ACC112 (cell line): ENCODE results near the gene IFT81.

Experiments
- H2AFZ ChIP-seq: fragments of 200-600 bp; sonication (generic); one replicate; pipeline ENCODE4 v1.6.0; 2017; ENCODE audit warnings: antibody characterized with exemption, low read length; ENCODE audit not compliant: unreplicated experiment
- H3K27ac ChIP-seq: fragments of 200-600 bp; sonication (generic); 2 replicates; pipeline ENCODE4 v1.5.1; 2014; ENCODE audit warnings: low read depth, mild to moderate bottlenecking, antibody characterized with exemption, low read length, moderate library complexity
- H3K27me3 ChIP-seq: fragments of 200-600 bp; sonication (generic); 2 replicates; pipeline ENCODE4 v1.6.1; 2014; ENCODE audit warnings: mild to moderate bottlenecking, antibody characterized with exemption, low read length, moderate library complexity, mixed read lengths; ENCODE audit not compliant: insufficient read depth
- H3K36me3 ChIP-seq: fragments of 200-600 bp; sonication (generic); 2 replicates; pipeline ENCODE4 v1.6.1; 2016; ENCODE audit warnings: mild to moderate bottlenecking, antibody characterized with exemption, low read length, moderate library complexity, mixed read lengths; ENCODE audit not compliant: insufficient read depth
- H3K4me1 ChIP-seq: fragments of 200-600 bp; sonication (generic); one replicate; pipeline ENCODE4 v1.6.1; 2016; ENCODE audit warnings: low read length, mixed read lengths; ENCODE audit not compliant: insufficient read depth, unreplicated experiment, control insufficient read depth
- H3K4me3 ChIP-seq: fragments of 200-600 bp; sonication (generic); 2 replicates; pipeline ENCODE4 v1.5.1; 2014; ENCODE audit warnings: mild to moderate bottlenecking, low read depth, low read length
- H3K79me2 ChIP-seq: fragments of 200-600 bp; sonication (generic); one replicate; pipeline ENCODE4 v1.6.0; 2016; ENCODE audit warnings: low read length; ENCODE audit not compliant: control insufficient read depth, unreplicated experiment, insufficient read depth

The IFT81 gene

GRCh38 chr12:110123919-110124268 is 263 bp upstream of the IFT81 start:
- Histone ChIP-seq H3K36me3 (no peaks in the 10 kb centered on the region), H3K4me3 (peak overlapping the region; percentile 64), H3K27ac (no peak overlapping the region), H3K27me3 (no peaks in the 10 kb centered on the region), H2AFZ (peak overlapping the region; percentile 55), H3K79me2 (peaks cover 5% of the 10 kb centered on the region), H3K4me1 (peaks cover 9% of the 10 kb centered on the region)

- Histone ChIP-seq H3K4me1 (peaks cover 9% of the 10 kb centered on the region), H3K79me2 (peaks cover 5% of the 10 kb centered on the region), H2AFZ (no peak overlapping the region), H3K4me3 (no peak overlapping the region), H3K27ac (no peak overlapping the region), H3K36me3 (no peaks in the 10 kb centered on the region), H3K27me3 (no peaks in the 10 kb centered on the region)
These were observed 2.4 kb downstream of the IFT81 start for GRCh38 chr12:110126557-110126956.

GRCh38 chr12:110134691-110135411 is 10.7 kb downstream of the IFT81 start:
- Histone ChIP-seq H3K4me1 (peaks cover 13% of the 10 kb centered on the region), H3K27ac (peak overlapping the region; percentile 15), H3K4me3 (no peak overlapping the region), H2AFZ (no peak overlapping the region), H3K79me2 (no peaks in the 10 kb centered on the region), H3K36me3 (peaks cover 3% of the 10 kb centered on the region; the same call in 1 of the 2 replicates), H3K27me3 (no peaks in the 10 kb centered on the region)

DNA sequence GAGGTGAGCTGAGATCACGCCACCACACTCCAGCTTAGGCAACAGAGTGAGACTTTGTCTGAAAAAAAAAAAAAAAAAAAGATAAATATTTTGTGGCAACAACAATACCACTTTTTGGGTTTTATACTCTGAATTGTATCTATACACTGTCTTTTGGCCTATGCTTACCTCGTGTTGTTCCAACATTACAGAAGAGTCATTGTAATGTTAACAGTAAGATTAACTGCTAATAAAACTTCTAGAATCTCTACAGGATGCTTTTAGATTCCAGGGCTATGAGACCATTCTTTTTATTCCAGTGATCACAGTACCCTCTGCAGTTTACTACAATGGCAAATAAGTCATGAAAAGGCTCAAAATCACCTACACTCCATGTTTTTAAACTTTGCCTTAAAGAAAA is 11.6 kb downstream of the IFT81 start:
- no peaks in the 10 kb centered on the region for H3K79me2 ChIP-seq
- H3K36me3 ChIP-seq, result peaks cover 3% of the 10 kb centered on the region; the same call in 1 of the 2 replicates
- H3K27me3 ChIP-seq, result no peaks in the 10 kb centered on the region
- peak overlapping the region; percentile 15; the same call in 1 of the 2 replicates for H3K27ac ChIP-seq
- no peak overlapping the region for H3K4me3 ChIP-seq
- H2AFZ ChIP-seq, result no peak overlapping the region
- H3K4me1 ChIP-seq, result peaks cover 13% of the 10 kb centered on the region

DNA sequence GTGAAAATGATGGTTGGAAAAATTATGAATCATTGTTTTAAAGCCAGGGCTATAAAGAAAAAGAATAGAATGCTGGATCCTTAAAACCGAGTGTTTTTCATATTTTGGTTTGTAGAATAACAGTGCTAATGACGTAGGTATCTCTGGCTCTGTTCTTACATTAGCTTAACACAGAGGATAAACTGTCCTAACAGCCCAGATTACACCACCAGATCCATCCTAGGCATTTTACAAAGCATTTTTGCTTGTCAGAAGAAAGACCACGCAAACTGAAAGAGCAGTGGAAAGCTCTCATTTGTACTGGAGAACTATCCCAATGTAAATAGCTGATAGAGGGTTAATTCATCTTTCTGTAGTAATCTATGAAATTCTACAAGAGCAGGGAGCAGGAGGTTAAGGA is 13.6 kb downstream of the IFT81 start:
- no peaks in the 10 kb centered on the region for H3K27me3 ChIP-seq
- no peak overlapping the region for H3K27ac ChIP-seq
- H3K36me3 ChIP-seq, result peaks cover 3% of the 10 kb centered on the region; the same call in 1 of the 2 replicates
- no peak overlapping the region for H3K4me3 ChIP-seq
- no peak overlapping the region for H2AFZ ChIP-seq
- peaks cover 13% of the 10 kb centered on the region for H3K4me1 ChIP-seq
- H3K79me2 ChIP-seq, result no peaks in the 10 kb centered on the region

- no peak overlapping the region for H2AFZ ChIP-seq
- H3K36me3 ChIP-seq, result no peaks in the 10 kb centered on the region; the same call in 1 of the 2 replicates
- H3K27ac ChIP-seq, result no peak overlapping the region
- no peaks in the 10 kb centered on the region for H3K79me2 ChIP-seq
- no peaks in the 10 kb centered on the region for H3K4me1 ChIP-seq
- no peaks in the 10 kb centered on the region for H3K27me3 ChIP-seq
- H3K4me3 ChIP-seq, result no peak overlapping the region
These were observed 17.2 kb downstream of the IFT81 start for GRCh38 chr12:110141389-110141788.

GRCh38 chr12:110146986-110147385 is 22.8 kb downstream of the IFT81 start:
- Histone ChIP-seq H3K27ac (no peak overlapping the region), H3K27me3 (no peaks in the 10 kb centered on the region), H3K4me1 (no peaks in the 10 kb centered on the region), H3K36me3 (peaks cover 18% of the 10 kb centered on the region), H2AFZ (no peak overlapping the region), H3K79me2 (no peaks in the 10 kb centered on the region), H3K4me3 (no peak overlapping the region)

DNA sequence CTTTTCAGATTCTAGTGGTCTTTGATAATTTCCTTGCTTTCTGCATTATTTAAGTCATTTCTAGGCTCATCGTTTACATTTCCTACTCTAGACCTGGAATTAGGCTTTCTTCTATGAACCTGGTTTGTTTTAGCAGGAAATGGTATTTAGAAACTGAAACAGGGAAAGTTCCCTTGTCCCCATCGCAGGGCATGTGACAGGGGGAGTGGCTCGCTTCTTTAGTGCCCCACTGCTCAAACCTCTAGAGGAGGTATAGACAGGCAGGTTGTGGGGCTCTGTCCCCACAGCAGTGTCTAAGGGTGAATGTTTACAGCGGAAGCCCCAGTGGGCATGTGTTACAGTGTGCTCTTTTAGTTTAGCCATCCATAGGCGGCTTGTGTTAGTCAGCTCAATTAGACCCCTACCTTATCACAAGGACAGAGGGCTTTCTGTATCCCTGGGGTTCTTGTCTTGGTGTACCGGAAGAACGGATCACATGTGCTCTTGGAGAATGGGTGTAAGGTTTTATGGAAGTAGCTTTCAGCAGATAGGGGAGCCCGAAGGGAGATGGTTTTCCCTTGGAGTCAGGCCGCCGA is 25.0 kb downstream of the IFT81 start:
- H3K27me3 ChIP-seq, result no peaks in the 10 kb centered on the region
- H3K4me3 ChIP-seq, result no peak overlapping the region
- no peak overlapping the region for H2AFZ ChIP-seq
- H3K36me3 ChIP-seq, result peaks cover 21% of the 10 kb centered on the region
- no peak overlapping the region for H3K27ac ChIP-seq
- H3K79me2 ChIP-seq, result no peaks in the 10 kb centered on the region
- H3K4me1 ChIP-seq, result no peaks in the 10 kb centered on the region

- H3K4me3 ChIP-seq, result no peak overlapping the region
- H3K27ac ChIP-seq, result no peak overlapping the region
- H3K4me1 ChIP-seq, result no peaks in the 10 kb centered on the region
- H3K79me2 ChIP-seq, result no peaks in the 10 kb centered on the region
- no peaks in the 10 kb centered on the region for H3K27me3 ChIP-seq
- peaks cover 37% of the 10 kb centered on the region for H3K36me3 ChIP-seq
- no peak overlapping the region for H2AFZ ChIP-seq
These were observed 32.6 kb downstream of the IFT81 start for GRCh38 chr12:110156766-110157165.

GRCh38 chr12:110157539-110157938 is 33.4 kb downstream of the IFT81 start:
- Histone ChIP-seq H3K4me1 (no peaks in the 10 kb centered on the region), H2AFZ (no peak overlapping the region), H3K27ac (no peak overlapping the region), H3K79me2 (no peaks in the 10 kb centered on the region), H3K4me3 (no peak overlapping the region), H3K36me3 (peaks cover 32% of the 10 kb centered on the region), H3K27me3 (no peaks in the 10 kb centered on the region)

GRCh38 chr12:110159671-110160245 is 35.6 kb downstream of the IFT81 start:
- Histone ChIP-seq H3K36me3 (peaks cover 32% of the 10 kb centered on the region), H3K4me3 (no peak overlapping the region), H3K27ac (no peak overlapping the region), H2AFZ (no peak overlapping the region), H3K27me3 (no peaks in the 10 kb centered on the region), H3K79me2 (no peaks in the 10 kb centered on the region), H3K4me1 (no peaks in the 10 kb centered on the region)
